Limb (tissue), 2 donors: Measurements from ENCODE around the gene ELMO1.
"Not testable (repeated sequence)": the region's sequence is repeated elsewhere in the genome, so short reads cannot be mapped to it uniquely, and the experiment has no call there.

ENCODE experiments used
- DNase-seq, 2 donors: peaks; one replicate each; pipeline ENCODE4 v3.0.0-alpha.2; 2016; ENCODE audit errors: extremely low spot score in 2 of 2

Gene ELMO1

GRCh38 chr7:37193087-37193774, 255.4 kb downstream of the ELMO1 start:
- no peak for DNase-seq

GRCh38 chr7:37191797-37192196, 256.9 kb downstream of the ELMO1 start:
- DNase-seq = no peak

GRCh38 chr7:37187179-37187578, 261.5 kb downstream of the ELMO1 start:
- DNase-seq = no peak

GRCh38 chr7:37186753-37187152, 261.9 kb downstream of the ELMO1 start:
- DNase-seq = no peak

- no peak for DNase-seq
Observed at GRCh38 chr7:37181550-37181932, 267.1 kb downstream of the ELMO1 start.

- no peak for DNase-seq
Observed at GRCh38 chr7:37180828-37181549, 267.7 kb downstream of the ELMO1 start.

GRCh38 chr7:37176079-37176478, 272.6 kb downstream of the ELMO1 start:
- no peak for DNase-seq

GRCh38 chr7:37174460-37174859, 274.2 kb downstream of the ELMO1 start:
- DNase-seq = no peak

- DNase-seq = no peak
Observed at GRCh38 chr7:37173670-37174069, 275.0 kb downstream of the ELMO1 start.

- DNase-seq = no peak
Observed at GRCh38 chr7:37162106-37162505, 286.6 kb downstream of the ELMO1 start.

- DNase-seq = no peak
Observed at GRCh38 chr7:37160656-37161055, 288.0 kb downstream of the ELMO1 start.

GRCh38 chr7:37153376-37153775, 295.3 kb downstream of the ELMO1 start:
- DNase-seq = no peak

- no peak for DNase-seq
Observed at GRCh38 chr7:37151741-37152413, 296.8 kb downstream of the ELMO1 start.

- no peak for DNase-seq
Observed at GRCh38 chr7:37150856-37151255, 297.8 kb downstream of the ELMO1 start.

- no peak for DNase-seq
Observed at GRCh38 chr7:37150180-37150579, 298.5 kb downstream of the ELMO1 start.

GRCh38 chr7:37149773-37150124, 298.9 kb downstream of the ELMO1 start:
- peak in 1 of 2 donors; percentile 8 for DNase-seq

- DNase-seq = peak in 1 of 2 donors; percentile 22
Observed at GRCh38 chr7:37149051-37149772, 299.5 kb downstream of the ELMO1 start.

GRCh38 chr7:37145682-37146081, 303.0 kb downstream of the ELMO1 start:
- DNase-seq = no peak

- DNase-seq = no peak
Observed at GRCh38 chr7:37144423-37144822, 304.2 kb downstream of the ELMO1 start.

GRCh38 chr7:37142958-37143357, 305.7 kb downstream of the ELMO1 start:
- DNase-seq = no peak

GRCh38 chr7:37141742-37142141, 306.9 kb downstream of the ELMO1 start:
- no peak for DNase-seq

GRCh38 chr7:37133902-37134301, 314.8 kb downstream of the ELMO1 start:
- DNase-seq = not testable (repeated sequence)
